ENCODE data around the gene CFP. TPM values are rescaled to one million over a fixed set of nuclear protein-coding genes. Genes with fewer than 3 reads are reported as not detected.

Gene CFP
- total RNA-seq, 1 experiment from 2014 or later: 0.95 TPM

DNA sequence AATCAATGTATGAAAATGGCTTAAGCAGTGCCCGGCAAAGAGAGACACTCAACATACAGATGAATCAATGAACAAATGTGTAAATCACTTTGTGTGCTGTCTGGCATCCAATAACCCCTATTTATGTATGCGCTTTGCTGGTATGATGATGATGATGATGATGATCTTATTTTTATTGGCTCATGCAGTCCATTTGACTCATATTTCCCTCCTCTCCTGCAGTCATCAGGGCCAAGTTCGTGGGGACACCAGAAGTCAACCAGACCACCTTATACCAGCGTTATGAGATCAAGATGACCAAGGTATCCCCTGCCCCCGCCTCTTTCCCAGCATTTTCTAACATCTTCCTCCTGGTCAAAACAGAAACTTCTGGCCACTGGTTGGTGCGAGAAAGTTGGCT lies 45.0 kb downstream of the CFP start:
- in situ Hi-C loops (cut with HindIII; ENCODE audit: low pct_unique_long_range_greater_than_20kb, low sequenced_read_pairs): no loop called here
- no peak for DNase-seq (ENCODE audit: low read depth, low spot score)

- in situ Hi-C loops (cut with HindIII; ENCODE audit: low pct_unique_long_range_greater_than_20kb, low sequenced_read_pairs): no loop called here
- DNase-seq (ENCODE audit: low read depth, low spot score): no peak
Observed at GRCh38 chrX:47583240-47583861, 46.4 kb downstream of the CFP start.

GRCh38 chrX:47581731-47582647 lies 47.7 kb downstream of the CFP start, which contains the start of gene TIMP1:
TSS of gene TIMP1 (plus strand) at chrX:47582436. CDS start at chrX:47583416, 980 bp downstream.
- in situ Hi-C loops (cut with HindIII; ENCODE audit: low pct_unique_long_range_greater_than_20kb, low sequenced_read_pairs): no loop called here

DNA sequence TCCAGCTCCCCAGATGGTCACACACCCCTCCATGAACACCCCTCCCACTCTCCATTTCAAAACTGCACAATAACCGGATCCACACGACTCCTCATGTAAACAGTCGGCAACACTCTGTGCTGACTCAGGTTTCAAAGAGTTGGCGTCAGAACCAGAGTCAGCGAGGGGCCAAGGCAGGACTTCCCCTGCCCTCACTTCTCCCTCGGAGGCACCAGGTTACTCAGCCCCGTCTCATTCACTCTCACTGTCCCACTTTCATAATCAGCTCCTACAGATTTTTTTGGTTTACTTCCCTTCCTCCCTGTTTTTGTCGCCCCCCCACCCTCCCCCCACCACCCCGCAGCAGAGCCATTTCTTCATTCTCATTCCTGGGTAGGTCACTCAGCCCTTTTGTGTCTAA lies 50.2 kb downstream of the CFP start:
- in situ Hi-C loops (cut with HindIII; ENCODE audit: low pct_unique_long_range_greater_than_20kb, low sequenced_read_pairs): no loop called here
- DNase-seq (ENCODE audit: low read depth, low spot score): no peak

More at GRCh38 chrX:47581731-47582647, 47.7 kb downstream of the CFP start, which contains the start of gene TIMP1:
- DNase-seq (ENCODE audit: low read depth, low spot score): peak; percentile 86

DNA sequence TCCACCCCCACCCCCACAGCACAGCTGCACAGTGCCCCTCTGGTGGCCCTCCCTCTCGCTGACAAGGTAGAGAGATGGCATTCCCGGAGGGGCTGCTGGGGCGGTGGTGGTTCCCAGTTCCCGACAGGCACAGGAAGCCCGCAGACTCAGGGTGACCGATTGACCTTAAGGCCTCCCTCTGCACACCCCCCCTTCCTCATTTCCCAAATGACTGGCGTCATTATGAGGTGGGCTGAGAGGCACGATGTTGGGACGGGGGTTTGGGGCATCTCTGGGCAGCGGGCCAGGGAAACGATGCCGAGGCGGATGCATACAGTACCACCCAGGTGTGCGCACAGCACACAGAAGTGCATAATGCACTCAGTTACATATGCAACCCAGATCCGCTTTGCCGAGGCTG lies 51.0 kb downstream of the CFP start:
- no peak for DNase-seq (ENCODE audit: low read depth, low spot score)
- in situ Hi-C loops (cut with HindIII; ENCODE audit: low pct_unique_long_range_greater_than_20kb, low sequenced_read_pairs): no loop called here

DNA sequence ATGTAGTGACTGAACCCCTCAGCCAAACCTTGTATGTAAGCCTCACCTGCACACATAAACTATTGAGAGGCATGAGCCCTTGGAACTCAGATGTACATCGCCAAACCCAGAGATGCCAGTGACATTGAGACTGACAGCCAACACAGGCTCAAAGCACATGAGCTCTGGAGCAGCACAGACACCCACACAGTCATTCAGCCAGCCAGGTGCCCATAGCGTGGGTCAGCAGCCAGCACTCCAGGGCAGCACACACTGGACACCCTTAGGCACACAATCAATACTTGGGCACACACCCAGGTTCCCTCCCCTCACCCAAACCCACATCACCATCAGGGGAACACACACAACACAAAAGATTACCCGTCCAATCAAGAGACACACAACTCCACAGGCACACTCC lies 51.8 kb downstream of the CFP start:
- in situ Hi-C loops (cut with HindIII; ENCODE audit: low pct_unique_long_range_greater_than_20kb, low sequenced_read_pairs): no loop called here
- no peak for DNase-seq (ENCODE audit: low read depth, low spot score)

DNA sequence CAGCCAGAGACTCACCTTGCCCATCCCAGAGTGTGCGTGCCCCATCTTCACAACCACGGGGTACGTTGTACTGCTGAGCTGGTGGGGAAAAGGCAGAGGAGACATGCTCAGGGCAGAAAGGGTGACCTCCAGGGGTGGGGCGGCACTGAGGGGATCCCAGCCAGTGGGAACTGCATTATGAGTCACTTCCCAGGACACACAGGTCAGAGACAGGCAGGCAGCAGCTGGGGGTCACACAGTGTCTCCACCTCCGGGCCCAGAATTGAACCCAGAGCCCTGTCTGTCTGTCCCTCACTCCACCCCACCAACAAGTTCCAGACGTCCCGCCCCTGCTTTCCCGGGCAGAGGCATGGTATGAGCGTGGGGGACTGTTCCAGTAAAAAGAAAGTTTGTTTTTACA lies 52.3 kb downstream of the CFP start:
- in situ Hi-C loops (cut with HindIII; ENCODE audit: low pct_unique_long_range_greater_than_20kb, low sequenced_read_pairs): no loop called here
- no peak for DNase-seq (ENCODE audit: low read depth, low spot score)

- DNase-seq (ENCODE audit: low read depth, low spot score): no peak
- in situ Hi-C loops (cut with HindIII; ENCODE audit: low pct_unique_long_range_greater_than_20kb, low sequenced_read_pairs): no loop called here
Observed at GRCh38 chrX:47576021-47576898, 53.5 kb downstream of the CFP start.

GRCh38 chrX:47574547-47575301 lies 55.0 kb downstream of the CFP start:
- no peak for DNase-seq (ENCODE audit: low read depth, low spot score)
- in situ Hi-C loops (cut with HindIII; ENCODE audit: low pct_unique_long_range_greater_than_20kb, low sequenced_read_pairs): no loop called here

GRCh38 chrX:47574076-47574546 lies 55.6 kb downstream of the CFP start:
- in situ Hi-C loops (cut with HindIII; ENCODE audit: low pct_unique_long_range_greater_than_20kb, low sequenced_read_pairs): no loop called here

DNA sequence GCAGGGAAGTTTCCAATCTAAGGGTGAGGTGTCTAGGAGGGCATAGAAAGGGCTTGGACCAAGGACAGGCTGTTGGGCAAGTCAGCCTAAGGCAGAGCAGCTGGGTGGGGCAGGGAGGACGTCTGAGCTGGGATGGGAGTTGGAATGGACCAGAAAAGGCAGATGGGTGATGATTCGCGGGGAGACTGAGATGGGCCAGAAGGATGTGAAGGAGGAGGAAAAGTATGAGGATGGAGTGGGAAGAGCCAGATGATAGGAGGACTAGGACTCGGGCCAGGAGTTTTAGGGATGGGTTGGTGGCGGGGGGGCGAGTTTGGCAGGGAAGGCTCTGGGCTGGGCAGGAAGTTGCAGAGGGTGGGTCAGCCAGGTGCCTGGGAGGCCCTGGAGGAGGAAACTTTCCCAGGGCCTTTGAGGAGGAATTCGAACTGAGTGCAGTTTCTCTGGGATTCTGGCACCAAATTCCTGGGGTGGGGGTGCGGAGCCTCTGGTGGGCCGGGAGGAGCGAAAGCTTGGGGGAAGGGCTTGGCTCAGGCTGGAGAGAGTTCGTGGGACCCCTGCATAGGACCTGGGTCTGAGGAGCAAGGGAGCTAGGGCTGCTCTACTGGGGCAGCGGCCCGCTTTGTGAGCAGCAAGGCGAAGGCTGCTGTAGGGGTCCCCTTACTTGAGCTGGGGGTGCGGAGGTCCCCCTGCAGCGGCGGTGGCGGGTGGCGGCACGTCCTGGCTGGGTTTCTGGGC lies 56.2 kb downstream of the CFP start:
- in situ Hi-C loops (cut with HindIII; ENCODE audit: low pct_unique_long_range_greater_than_20kb, low sequenced_read_pairs): no loop called here
- no peak for DNase-seq (ENCODE audit: low read depth, low spot score)

More at GRCh38 chrX:47574076-47574546, 55.6 kb downstream of the CFP start:
- no peak for DNase-seq (ENCODE audit: low read depth, low spot score)

Small RNA genes within 50 kb of the gene (small RNA-seq; reads per million reads assigned to genes)
- 0 reads per million in 2 experiments for gene MIR4769

Other genes starting within 250 kb of the CFP start
- 4.5 TPM in 2 replicates for gene ZNF41, start 146.7 kb downstream of the CFP start, total RNA-seq (2014; rRNA removed; shearing (Covaris generic))
- gene ARAF, start 68.7 kb downstream of the CFP start, total RNA-seq (2014; rRNA removed; shearing (Covaris generic)): 14.5 and 20.1 TPM in 2 replicates
- 265 and 283 TPM in 2 replicates for gene TIMP1, start 47.5 kb downstream of the CFP start, total RNA-seq (2014; rRNA removed; shearing (Covaris generic))
- 0.05 TPM in 1 of 2 replicates, not detected in the other for gene SYN1, start 10.1 kb downstream of the CFP start, total RNA-seq (2014; rRNA removed; shearing (Covaris generic))
- 35.1 and 39.9 TPM in 2 replicates for gene ELK1, start 20.6 kb upstream of the CFP start, total RNA-seq (2014; rRNA removed; shearing (Covaris generic))
- 143 and 164 TPM in 2 replicates for gene UXT, start 29.2 kb upstream of the CFP start, total RNA-seq (2014; rRNA removed; shearing (Covaris generic))
- 7.1 and 8.5 TPM in 2 replicates for gene ZNF81, start 207.0 kb upstream of the CFP start, total RNA-seq (2014; rRNA removed; shearing (Covaris generic))